ENCODE results near the gene IL17B.

Gene IL17B

DNA sequence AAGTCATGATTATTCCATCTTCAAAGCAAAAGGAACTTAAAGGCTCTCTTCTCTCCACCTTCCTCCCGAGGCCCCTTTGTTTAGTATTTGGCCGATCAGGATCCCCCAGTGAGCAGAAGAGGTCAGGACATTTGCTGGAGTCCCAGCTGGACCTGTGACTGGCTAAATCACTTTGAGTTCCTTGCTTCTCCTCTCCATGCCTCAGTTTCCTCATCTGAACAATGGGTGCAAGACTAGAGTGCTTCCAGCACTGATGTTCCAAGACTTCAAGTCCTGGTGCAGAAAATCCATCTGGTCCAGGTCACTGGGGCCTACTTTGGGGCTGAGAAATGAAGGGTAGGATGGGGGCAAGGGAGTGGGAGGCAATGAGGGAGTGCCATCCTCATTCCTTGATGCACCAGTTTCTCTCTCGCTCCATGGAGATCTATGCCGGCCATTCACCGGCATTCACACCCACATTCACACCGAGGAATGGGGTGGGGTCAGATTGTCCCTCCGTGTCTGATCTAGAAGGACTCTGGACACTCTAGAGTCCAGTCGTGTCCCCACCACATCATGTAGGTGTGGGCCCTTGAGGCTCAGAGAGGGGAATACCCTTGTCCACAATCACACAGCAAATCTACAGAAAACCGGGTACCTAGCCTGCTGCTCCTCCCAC lies 38.7 kb upstream of the IL17B start:
- TF ChIP-seq CTCF (IDR thresholded peaks at IDR 0.05; ENCODE audit: low read depth, low read length), result no peak
- Histone ChIP-seq H3K27me3 (ENCODE audit: insufficient read depth, low read depth, severe bottlenecking) (no peaks in the 10 kb centered on the region), H3K9me3 (ENCODE audit: severe bottlenecking) (no peaks in the 10 kb centered on the region), H3K27ac (no peak overlapping the region), H3K4me3 (ENCODE audit: low read depth, low read length) (no peak overlapping the region), H3K36me3 (no peaks in the 10 kb centered on the region)
- no peak for DNase-seq

- H3K36me3 ChIP-seq, result no peaks in the 10 kb centered on the region
- DNase-seq, result no peak
These were observed 38.1 kb upstream of the IL17B start for GRCh38 chr5:149416987-149417710.

GRCh38 chr5:149415066-149415967 lies 36.2 kb upstream of the IL17B start:
- no peaks in the 10 kb centered on the region for H3K36me3 ChIP-seq
- no peak for DNase-seq
- no peak for TF ChIP-seq CTCF (IDR thresholded peaks at IDR 0.05; ENCODE audit: low read depth, low read length)
- H3K9me3 ChIP-seq (ENCODE audit: severe bottlenecking), result no peaks in the 10 kb centered on the region
- no peak overlapping the region for H3K4me3 ChIP-seq (ENCODE audit: low read depth, low read length)
- H3K27ac ChIP-seq, result no peak overlapping the region
- H3K27me3 ChIP-seq (ENCODE audit: insufficient read depth, low read depth, severe bottlenecking), result no peaks in the 10 kb centered on the region

More at GRCh38 chr5:149416987-149417710, 38.1 kb upstream of the IL17B start:
- Histone ChIP-seq H3K27ac (no peak overlapping the region), H3K4me3 (ENCODE audit: low read depth, low read length) (no peak overlapping the region), H3K9me3 (ENCODE audit: severe bottlenecking) (no peaks in the 10 kb centered on the region), H3K27me3 (ENCODE audit: insufficient read depth, low read depth, severe bottlenecking) (no peaks in the 10 kb centered on the region)
- TF ChIP-seq CTCF (IDR thresholded peaks at IDR 0.05; ENCODE audit: low read depth, low read length), result no peak

GRCh38 chr5:149414405-149415065 lies 35.4 kb upstream of the IL17B start:
- Histone ChIP-seq H3K4me3 (ENCODE audit: low read depth, low read length) (no peak overlapping the region), H3K36me3 (no peaks in the 10 kb centered on the region), H3K27me3 (ENCODE audit: insufficient read depth, low read depth, severe bottlenecking) (no peaks in the 10 kb centered on the region), H3K27ac (no peak overlapping the region), H3K9me3 (ENCODE audit: severe bottlenecking) (no peaks in the 10 kb centered on the region)
- TF ChIP-seq CTCF (IDR thresholded peaks at IDR 0.05; ENCODE audit: low read depth, low read length), result no peak
- DNase-seq, result no peak

DNA sequence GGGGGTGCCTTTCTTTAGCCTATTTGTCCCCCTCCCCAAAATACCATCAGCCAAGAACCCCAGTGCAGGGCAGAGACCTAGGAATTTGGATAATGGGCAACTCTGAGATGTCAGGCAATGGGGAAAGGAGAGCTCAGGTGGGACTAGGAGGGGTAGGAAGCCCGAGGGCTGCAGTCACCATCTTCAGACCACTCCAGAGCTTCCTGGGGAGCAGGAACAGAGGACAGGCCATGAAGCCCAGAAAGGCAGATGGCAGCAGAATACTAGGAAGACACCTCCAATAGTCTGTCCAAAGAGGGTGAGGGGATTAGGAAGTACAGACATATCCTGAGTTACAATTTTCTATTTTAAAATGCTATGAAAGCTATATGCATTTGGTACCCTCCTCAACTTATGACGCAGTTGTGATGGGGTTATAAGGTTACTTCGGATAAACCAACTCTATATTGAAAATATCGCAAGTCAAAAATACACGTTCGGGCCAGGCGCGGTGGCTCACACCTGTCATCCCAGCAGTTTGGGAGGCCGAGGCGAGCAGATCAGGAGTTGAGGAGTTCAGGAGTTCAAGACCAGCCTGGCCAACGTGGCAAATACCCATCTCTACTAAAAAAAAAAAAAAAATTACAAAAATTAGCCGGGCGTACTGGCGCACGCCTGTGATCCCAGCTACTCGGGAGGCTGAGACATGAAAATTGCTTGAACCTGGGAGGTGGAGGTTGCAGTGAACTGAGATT lies 34.6 kb upstream of the IL17B start:
- Histone ChIP-seq H3K27me3 (ENCODE audit: insufficient read depth, low read depth, severe bottlenecking) (no peaks in the 10 kb centered on the region), H3K4me3 (ENCODE audit: low read depth, low read length) (no peak overlapping the region), H3K27ac (no peak overlapping the region), H3K36me3 (no peaks in the 10 kb centered on the region), H3K9me3 (ENCODE audit: severe bottlenecking) (no peaks in the 10 kb centered on the region)
- no peak for TF ChIP-seq CTCF (IDR thresholded peaks at IDR 0.05; ENCODE audit: low read depth, low read length)
- DNase-seq, result no peak

All from WERI-Rb-1 (cell line).